Measurements from ENCODE around the gene TSPAN14.

DNA sequence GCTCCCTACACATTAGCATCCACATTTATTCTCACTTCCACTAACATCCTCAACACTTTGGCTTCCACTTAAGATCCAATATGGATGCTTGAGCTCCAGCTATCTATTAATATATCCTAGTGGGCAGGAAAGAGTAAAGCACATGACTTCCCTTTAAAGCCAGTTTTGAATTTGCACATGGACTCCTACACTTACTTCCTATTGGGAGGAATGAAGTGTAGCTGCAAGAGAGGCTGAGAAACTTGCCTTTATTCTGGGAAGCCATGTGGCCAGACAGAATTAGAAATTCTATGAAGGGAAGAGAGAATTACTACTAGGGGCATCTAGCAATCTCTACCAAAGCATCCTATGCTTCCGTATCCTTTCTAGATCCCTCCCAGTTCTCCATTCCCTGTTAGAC, 3.0 kb upstream of the TSPAN14 start:
- TF ChIP-seq, protein P1, sequence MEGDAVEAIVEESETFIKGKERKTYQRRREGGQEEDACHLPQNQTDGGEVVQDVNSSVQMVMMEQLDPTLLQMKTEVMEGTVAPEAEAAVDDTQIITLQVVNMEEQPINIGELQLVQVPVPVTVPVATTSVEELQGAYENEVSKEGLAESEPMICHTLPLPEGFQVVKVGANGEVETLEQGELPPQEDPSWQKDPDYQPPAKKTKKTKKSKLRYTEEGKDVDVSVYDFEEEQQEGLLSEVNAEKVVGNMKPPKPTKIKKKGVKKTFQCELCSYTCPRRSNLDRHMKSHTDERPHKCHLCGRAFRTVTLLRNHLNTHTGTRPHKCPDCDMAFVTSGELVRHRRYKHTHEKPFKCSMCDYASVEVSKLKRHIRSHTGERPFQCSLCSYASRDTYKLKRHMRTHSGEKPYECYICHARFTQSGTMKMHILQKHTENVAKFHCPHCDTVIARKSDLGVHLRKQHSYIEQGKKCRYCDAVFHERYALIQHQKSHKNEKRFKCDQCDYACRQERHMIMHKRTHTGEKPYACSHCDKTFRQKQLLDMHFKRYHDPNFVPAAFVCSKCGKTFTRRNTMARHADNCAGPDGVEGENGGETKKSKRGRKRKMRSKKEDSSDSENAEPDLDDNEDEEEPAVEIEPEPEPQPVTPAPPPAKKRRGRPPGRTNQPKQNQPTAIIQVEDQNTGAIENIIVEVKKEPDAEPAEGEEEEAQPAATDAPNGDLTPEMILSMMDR (IDR thresholded peaks at IDR 0.05): no peak
- TF ChIP-seq POLR2A (IDR thresholded peaks at IDR 0.05): no peak

All from adrenal gland (tissue), 5 donors.